IPS-20b (cell line): ENCODE results near the gene POLR1H.
A peak's percentile ranks its signal among the peaks of the same experiment; 100 is the strongest.
"Not testable (repeated sequence)": the region's sequence is repeated elsewhere in the genome, so short reads cannot be mapped to it uniquely, and the experiment has no call there.

ENCODE experiments used
- H3K27ac ChIP-seq: one replicate; pipeline ENCODE4 v1.5.1; 2013; ENCODE audit warnings: low read length
- H3K27me3 ChIP-seq: 2 replicates; pipeline ENCODE4 v1.6.1; 2013; ENCODE audit warnings: mild to moderate bottlenecking, low read length, inconsistent platforms; ENCODE audit not compliant: insufficient read depth
- H3K36me3 ChIP-seq: 2 replicates; pipeline ENCODE4 v1.6.1; 2013; ENCODE audit warnings: low read depth, mild to moderate bottlenecking, inconsistent platforms, low read length, moderate library complexity; ENCODE audit not compliant: insufficient read depth
- H3K4me1 ChIP-seq: 2 replicates; pipeline ENCODE4 v1.6.1; 2013; ENCODE audit warnings: mild to moderate bottlenecking, control low read depth, inconsistent platforms, low read length, moderate library complexity; ENCODE audit not compliant: insufficient read depth
- H3K4me3 ChIP-seq: 2 replicates; pipeline ENCODE4 v1.5.1; 2013; ENCODE audit warnings: mild to moderate bottlenecking, low read length, inconsistent platforms
- H3K9ac ChIP-seq: 2 replicates; pipeline ENCODE4 v1.6.1; 2013; ENCODE audit warnings: low read depth, mild to moderate bottlenecking, inconsistent platforms, low read length, moderate library complexity
- H3K9me3 ChIP-seq: 2 replicates; pipeline ENCODE4 v1.6.1; 2013; ENCODE audit warnings: mild to moderate bottlenecking, low read depth, low read length, inconsistent platforms; ENCODE audit not compliant: insufficient read depth

The POLR1H gene, protein sequence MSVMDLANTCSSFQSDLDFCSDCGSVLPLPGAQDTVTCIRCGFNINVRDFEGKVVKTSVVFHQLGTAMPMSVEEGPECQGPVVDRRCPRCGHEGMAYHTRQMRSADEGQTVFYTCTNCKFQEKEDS

DNA sequence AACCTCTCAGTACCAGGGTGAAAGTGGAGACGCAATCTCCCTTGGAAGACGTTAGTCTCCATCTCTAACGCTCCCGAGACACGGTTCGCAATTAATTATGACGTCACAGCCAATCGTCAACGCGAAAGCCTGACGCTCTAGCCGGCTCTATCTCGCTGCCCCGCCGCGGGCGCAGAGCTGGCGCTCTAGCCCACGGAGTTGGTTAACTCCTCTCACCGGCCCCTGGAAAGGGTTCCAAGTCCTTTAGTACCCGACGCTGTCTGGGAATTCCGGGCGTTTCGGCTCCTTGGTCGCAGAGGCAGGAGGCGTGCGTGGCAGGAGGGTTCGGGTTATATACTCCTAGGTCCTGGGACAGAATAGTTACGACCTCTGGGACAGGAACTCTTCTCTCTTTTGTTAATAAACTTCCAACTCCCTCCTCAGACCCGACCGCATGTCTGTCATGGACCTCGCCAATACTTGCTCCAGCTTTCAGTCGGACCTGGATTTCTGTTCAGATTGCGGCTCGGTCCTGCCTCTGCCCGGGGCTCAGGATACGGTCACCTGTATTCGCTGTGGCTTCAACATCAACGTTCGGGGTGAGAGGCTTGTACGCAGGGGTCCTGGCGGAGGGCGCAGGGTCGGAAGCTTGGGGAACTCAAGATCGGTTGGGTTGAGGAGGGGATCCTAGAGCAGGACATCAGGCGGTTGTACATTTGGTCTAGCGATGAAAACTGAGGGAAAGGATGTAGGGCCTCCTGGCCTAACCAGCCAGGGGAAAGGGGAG is at the start of gene POLR1H:
POLR1H (plus strand) TSS at position 174 of the 766 bp plus-strand sequence; CDS start at position 434, 260 bp downstream.
- Histone ChIP-seq H3K9me3 (no peaks in the 10 kb centered on the region), H3K27me3 (no peaks in the 10 kb centered on the region), H3K36me3 (peaks cover 24% of the 10 kb centered on the region), H3K4me3 (peak within 1 kb of the TSS; percentile 94), H3K4me1 (peaks cover 9% of the 10 kb centered on the region; the same call in 1 of the 2 replicates), H3K9ac (peak within 1 kb of the TSS; percentile 97), H3K27ac (peak within 1 kb of the TSS; percentile 65)

DNA sequence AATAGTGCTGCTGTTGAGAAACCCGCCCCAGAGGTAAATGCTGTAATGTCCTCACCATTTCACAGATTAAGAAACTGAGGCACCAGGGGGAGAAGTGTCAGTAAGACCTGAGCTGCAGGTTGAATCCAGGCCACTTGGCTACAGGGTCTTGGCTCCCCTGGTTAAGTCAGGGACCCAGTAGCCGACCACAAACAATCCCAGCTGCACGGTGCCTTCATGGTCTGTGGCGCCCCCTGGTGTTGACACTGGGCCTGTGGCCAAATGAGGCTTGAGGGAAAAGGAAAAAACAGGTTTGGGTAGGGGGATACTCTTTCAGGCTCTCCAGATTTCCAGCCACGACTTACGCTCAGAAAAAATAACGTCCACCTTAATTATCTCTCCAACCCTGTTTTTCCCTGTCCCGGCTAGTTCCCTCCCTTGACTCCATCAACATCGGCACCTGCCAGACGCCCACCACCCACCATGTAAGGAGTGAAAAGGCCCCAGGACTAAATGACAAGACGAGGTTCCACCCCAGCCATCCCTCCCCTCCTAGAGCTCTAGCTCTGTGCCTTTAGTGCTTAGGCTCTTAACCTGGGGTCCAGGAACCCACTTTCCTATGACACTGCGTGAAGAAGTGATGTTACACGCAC is 47.7 kb upstream of the POLR1H start:
- Histone ChIP-seq H3K9me3 (no peaks in the 10 kb centered on the region), H3K9ac (no peak overlapping the region), H3K4me3 (no peak overlapping the region), H3K27me3 (peaks cover 29% of the 10 kb centered on the region), H3K4me1 (no peaks in the 10 kb centered on the region), H3K27ac (no peak overlapping the region), H3K36me3 (no peaks in the 10 kb centered on the region)

DNA sequence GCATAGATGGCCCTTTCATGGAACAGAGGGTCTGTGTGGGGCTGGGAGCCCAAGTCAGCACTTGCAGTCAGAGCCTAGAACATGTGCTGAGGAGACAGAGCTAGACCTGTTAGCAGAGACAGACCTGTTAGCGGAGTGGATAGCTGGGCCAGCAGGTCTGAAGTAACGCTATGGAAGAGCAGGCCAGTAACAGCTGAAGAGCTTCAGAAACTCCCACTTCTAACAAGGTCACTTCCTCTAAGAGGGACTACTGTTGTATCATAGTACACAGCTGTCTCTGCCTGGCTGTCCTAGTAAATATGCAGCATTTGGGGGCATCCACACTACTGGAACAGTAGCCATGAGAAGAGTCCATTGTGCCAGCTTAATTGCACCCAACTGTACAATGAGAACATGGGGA is 41.2 kb upstream of the POLR1H start:
- Histone ChIP-seq H3K9ac (no peak overlapping the region), H3K4me3 (no peak overlapping the region), H3K36me3 (no peaks in the 10 kb centered on the region), H3K27me3 (no peaks in the 10 kb centered on the region), H3K9me3 (no peaks in the 10 kb centered on the region), H3K27ac (no peak overlapping the region), H3K4me1 (no peaks in the 10 kb centered on the region)

DNA sequence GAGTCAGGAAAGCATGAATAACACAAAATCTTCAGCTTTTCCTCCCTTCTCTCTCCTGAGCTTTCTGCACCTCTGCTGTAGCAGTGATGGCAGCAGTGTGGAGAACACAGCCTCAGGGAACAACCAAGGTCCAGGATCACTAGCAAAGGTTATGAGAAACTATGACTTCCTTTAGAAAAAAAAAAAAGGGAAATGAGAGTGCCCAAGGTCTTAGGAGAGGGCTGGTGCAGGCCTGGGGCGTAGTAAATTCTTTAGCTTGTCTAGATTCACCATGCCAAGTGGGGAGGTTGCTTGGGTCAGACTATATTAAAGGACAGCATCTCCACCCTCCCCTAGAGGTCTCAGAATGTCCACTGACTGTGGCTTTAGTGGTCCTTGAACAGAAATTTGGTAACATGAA is 40.4 kb upstream of the POLR1H start:
- no peak overlapping the region for H3K9ac ChIP-seq
- H3K9me3 ChIP-seq = no peaks in the 10 kb centered on the region
- H3K36me3 ChIP-seq = no peaks in the 10 kb centered on the region
- no peaks in the 10 kb centered on the region for H3K27me3 ChIP-seq
- H3K4me3 ChIP-seq = no peak overlapping the region
- no peak overlapping the region for H3K27ac ChIP-seq
- H3K4me1 ChIP-seq = no peaks in the 10 kb centered on the region

DNA sequence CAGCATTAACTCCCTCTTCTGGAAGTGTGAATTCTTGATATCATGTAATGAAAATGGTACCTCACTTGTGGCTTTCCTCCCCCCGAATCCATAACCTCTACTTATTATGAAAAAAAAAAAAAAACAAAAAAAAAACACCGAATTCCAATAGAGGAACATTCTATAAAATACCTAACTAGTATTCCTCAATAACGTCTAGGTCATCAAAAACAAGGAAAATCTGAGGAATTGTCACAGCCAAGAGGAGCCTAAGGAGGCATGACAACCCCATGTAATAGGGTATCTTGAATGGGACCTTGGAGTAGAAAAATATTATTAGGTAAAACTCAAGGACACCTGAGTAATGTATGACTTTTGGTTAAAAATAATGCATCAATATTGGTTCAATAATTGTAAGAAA is 38.9 kb upstream of the POLR1H start:
- H3K9ac ChIP-seq = no peak overlapping the region
- H3K4me3 ChIP-seq = no peak overlapping the region
- no peaks in the 10 kb centered on the region for H3K27me3 ChIP-seq
- H3K27ac ChIP-seq = no peak overlapping the region
- no peaks in the 10 kb centered on the region for H3K4me1 ChIP-seq
- H3K9me3 ChIP-seq = no peaks in the 10 kb centered on the region
- H3K36me3 ChIP-seq = no peaks in the 10 kb centered on the region

DNA sequence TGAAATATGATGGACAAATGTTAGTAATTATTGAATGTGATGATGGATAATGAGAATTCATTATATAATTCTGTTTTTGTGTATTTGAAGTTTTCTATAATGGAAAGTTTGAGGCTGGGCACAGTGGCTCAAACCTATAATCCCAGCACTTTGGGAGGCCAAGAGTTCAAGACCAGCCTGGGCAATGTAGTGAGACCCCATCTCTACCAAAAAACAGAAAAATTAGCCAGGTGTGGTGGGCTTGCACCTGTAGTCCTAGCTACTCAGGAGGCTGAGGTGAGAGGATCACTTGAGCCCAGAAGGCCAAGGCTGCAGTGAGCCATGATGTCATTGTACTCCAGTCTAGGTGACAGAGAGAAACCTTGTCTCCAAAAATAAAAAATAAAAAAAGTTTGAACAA is 38.4 kb upstream of the POLR1H start:
- H3K4me3 ChIP-seq, H3K36me3 ChIP-seq, H3K27me3 ChIP-seq, H3K9ac ChIP-seq, H3K4me1 ChIP-seq, H3K9me3 ChIP-seq, H3K27ac ChIP-seq: not testable (repeated sequence)

DNA sequence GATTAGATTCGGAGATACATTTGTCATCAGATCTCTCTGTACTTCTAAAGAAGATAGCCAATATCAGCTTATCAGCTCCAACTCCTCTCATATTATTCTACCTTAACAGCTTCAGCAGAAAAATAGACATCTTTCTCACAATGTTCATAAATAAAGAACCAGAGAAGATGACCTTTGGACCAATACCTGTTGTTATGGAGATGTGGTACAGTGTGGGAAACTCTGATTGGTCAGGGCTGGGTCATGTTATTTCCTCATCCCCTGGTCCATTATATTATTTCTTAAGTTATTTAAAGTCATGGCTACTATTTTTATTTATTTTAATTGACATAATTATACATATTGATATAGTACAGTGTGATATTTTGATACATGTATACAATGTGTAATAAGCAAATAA is 35.9 kb upstream of the POLR1H start:
- Histone ChIP-seq H3K4me1 (no peaks in the 10 kb centered on the region), H3K36me3 (no peaks in the 10 kb centered on the region), H3K4me3 (no peak overlapping the region), H3K27me3 (no peaks in the 10 kb centered on the region), H3K9ac (no peak overlapping the region), H3K9me3 (no peaks in the 10 kb centered on the region), H3K27ac (no peak overlapping the region)

DNA sequence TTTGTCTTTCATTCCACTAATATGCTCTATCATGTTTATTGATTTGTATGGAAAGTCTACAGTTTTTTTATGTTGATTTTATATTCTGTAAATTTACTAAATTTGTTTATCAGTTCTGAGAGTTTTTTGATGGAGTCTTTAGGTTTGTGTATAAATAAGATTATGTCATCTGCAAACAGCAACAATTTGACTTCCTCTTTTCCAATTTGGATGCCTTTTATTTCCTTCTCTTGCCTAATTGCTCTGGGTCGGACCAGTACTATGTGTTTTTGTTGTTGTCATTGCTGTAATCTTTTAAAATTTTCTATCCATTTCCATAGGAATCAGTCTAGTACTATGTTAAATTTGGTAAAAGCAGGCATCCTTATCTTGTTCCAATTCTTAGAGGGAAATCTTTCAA is 31.5 kb upstream of the POLR1H start:
- H3K9me3 ChIP-seq = no peaks in the 10 kb centered on the region
- no peak overlapping the region for H3K4me3 ChIP-seq
- H3K36me3 ChIP-seq = no peaks in the 10 kb centered on the region
- no peak overlapping the region for H3K9ac ChIP-seq
- H3K27ac ChIP-seq = no peak overlapping the region
- H3K4me1 ChIP-seq = no peaks in the 10 kb centered on the region
- no peaks in the 10 kb centered on the region for H3K27me3 ChIP-seq

DNA sequence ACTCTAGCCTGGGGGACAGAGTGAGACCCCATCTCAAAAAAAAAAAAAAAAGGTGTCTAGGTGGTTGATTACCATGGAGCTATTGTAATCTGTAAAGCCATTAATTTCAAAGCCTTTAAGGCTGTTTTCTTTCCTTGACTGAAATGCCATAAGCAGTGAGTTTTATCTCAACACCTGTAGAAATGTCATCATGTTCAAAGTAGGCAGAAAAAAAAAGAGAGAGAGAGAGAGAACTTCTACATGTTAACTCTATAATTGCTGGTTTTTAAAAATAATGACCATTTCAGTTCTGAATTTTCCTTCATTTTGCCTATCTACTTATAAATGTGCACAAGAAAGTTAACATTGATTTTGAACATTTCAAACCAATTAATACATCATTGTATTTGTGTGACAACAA is 29.7 kb upstream of the POLR1H start:
- Histone ChIP-seq H3K27me3 (no peaks in the 10 kb centered on the region), H3K27ac (no peak overlapping the region)

DNA sequence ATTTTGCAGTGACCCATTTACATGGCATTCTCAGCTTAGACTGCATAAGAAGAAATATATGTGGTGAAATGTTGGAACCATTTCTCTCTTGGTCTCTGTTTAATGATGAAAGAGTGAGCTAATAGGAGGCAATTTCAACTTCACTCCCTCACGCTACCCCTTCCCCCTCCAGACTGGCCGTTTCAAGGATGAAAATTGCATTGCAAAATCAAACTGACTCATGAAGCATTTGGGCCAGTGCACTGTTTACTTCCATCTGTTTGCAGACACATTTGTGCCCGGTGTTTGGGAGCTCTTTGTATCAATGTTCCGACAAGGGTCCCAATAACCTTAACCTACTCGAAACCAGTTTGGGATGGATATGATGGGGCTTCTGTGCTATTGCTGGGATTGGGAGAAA is 27.6 kb upstream of the POLR1H start:
- not testable (repeated sequence) for H3K4me3 ChIP-seq, H3K36me3 ChIP-seq, H3K4me1 ChIP-seq, H3K27ac ChIP-seq, H3K9ac ChIP-seq, H3K27me3 ChIP-seq, H3K9me3 ChIP-seq

More for the DNA sequence above, 29.7 kb upstream of the POLR1H start:
- H3K36me3 ChIP-seq = no peaks in the 10 kb centered on the region
- no peaks in the 10 kb centered on the region for H3K9me3 ChIP-seq
- H3K4me1 ChIP-seq = no peaks in the 10 kb centered on the region
- no peak overlapping the region for H3K9ac ChIP-seq
- no peak overlapping the region for H3K4me3 ChIP-seq

DNA sequence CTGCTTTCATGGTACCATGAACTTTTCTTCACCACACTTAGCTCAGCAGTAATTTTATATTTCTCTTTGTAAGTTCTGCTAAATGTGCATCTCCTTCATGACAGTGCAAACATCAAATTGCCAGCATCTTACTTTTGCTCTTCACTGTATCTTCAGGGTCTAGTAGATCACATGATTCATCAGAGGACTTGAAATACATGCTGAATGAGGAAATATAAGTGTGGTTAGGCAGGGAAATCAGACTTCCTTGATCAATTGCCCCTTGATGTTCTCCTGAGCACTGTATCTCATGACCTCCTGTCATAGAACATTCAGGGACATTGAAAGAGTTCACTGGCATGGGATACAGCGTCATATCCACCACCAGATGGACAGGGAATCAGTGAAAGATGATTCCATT is 25.3 kb upstream of the POLR1H start:
- Histone ChIP-seq H3K9me3 (no peaks in the 10 kb centered on the region), H3K9ac (no peak overlapping the region), H3K4me1 (no peaks in the 10 kb centered on the region), H3K27ac (no peak overlapping the region), H3K4me3 (no peak overlapping the region), H3K36me3 (no peaks in the 10 kb centered on the region), H3K27me3 (no peaks in the 10 kb centered on the region)

DNA sequence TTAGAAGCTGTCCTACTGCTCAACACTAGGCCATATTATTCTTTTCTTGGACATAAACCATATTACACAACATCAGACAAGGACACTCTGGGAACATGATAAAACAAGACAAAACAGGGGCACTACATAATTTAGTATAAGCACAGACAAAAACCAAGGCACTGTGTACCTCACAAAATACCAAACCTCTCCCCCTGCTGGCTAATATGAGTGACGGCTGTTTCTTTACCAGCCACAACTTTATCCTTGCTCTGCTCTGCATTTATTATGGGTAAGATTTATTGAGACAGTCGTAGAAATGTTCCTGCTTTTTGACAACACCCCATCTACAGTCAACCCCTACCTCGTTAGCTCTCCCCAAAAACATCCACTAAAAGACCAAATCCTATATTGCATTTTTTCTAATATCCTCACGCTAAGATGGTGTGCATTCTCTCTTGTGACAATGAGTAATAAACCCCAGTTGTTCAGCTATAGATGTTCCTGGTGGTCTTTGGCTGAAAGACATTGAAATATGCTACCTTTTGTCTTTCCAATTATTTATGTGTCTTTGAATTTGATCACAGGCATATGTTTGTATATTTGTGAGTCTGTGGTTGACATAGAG is 23.8 kb upstream of the POLR1H start:
- Histone ChIP-seq H3K27ac (no peak overlapping the region), H3K4me1 (no peaks in the 10 kb centered on the region), H3K36me3 (no peaks in the 10 kb centered on the region), H3K9me3 (no peaks in the 10 kb centered on the region), H3K27me3 (no peaks in the 10 kb centered on the region), H3K9ac (no peak overlapping the region), H3K4me3 (no peak overlapping the region)
